ENCODE results near the gene TOLLIP.

The TOLLIP gene

DNA sequence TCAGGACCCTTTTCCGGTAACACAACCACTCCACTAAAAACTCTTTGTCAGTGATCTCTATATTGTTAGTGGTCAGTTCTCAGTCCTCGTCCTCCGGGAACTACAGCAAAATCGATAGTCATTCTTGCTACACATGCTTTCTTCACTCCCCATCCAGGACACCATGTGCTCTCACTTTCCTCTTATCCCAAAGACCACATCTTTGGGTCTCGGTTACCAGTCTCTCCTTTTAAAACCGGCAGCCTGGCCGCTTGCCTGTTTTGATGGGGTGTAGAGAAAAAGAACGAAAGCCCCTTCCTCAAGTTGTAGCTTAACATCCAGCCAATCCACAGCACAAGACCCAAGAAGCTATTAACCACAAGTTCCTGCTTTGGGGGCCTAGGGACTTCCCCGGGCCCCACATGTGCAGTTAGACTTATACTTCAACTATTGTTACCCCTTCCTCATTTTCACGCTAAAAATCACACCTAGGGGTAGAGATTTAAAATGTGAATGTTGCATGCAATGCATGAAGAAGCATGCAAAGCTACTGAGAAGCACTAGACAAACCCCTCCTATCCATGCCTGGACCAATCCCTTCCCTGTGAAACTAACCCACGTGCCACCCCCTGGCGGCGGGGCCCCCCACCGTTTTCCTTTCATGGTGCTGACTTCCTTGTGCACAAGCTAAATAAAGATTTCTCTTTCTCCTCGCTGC lies 1.5 kb upstream of the TOLLIP start:
- no peak for DNase-seq

GRCh38 chr11:1310318-1310687 lies 871 bp upstream of the TOLLIP start:
- DNase-seq = no peak

DNA sequence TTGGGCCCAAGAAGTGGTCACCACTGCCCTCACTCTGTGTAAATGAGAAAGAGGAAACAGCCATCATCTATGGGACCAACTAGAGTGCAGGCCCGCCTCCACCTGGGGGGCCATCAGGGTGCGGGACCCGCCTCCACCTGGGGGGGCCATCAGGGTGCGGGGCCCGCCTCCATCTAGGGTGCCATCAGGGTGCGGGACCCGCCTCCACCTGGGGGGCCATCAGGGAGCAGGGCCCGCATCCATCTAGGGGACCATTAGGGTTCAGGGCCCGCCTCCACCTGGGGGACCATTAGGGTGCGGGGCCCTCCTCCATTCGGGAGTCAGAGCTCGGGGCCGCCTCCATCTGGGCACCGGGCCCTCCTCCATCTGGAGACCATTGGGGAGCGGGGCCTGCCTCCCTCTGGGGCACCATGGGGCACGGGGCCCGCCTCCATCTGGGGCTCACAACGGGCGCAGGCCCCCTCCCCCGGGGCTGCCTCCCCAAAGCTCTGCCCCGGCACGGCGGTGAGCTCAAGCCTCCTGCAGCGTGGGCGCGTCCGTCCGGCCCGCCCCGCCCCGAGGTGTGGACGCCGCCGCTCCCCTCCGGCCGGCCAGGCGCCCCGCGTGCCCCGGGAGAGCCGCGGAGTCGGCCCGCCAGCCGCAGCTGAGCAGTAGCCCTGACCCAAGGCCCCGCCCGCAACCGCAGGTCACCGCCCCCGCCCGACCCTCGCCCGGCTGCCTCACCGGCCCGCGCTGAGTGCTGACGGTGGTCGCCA lies 512 bp downstream of the TOLLIP start:
- no peak for DNase-seq

DNA sequence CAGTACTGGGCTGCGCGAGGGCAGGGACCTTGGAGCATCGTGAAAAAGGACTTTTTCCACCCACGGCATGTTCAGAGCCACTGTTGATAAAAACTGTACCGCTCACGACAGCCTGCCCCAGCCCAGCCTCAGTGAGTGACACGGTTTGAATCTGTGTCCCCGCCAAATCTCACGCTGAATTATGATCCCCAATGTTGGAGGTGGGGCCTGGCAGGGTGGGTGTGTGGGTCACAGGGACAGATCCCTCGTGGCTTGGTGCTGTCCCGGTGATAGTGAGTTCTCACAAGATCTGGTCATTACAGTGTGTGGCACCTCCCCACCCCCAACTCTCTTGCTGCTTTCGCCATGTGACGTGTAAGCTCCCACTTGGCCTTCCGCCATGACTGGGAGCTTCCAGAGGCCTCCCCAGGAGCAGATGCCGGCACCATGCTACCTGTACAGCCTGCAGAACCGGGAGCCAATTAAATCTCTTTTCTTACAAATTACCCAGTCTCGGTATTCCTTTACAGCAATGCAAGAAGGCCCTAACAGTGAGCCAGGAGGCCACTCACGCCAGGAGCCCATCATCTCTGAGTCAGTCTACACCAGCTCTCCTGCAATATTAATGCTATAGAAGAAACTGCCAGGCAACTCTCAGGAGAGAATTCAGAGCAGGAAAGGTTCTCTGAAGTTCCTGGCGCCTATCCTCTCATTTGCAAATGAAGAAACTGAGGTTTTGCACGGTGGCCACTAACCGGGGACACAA lies 1.3 kb downstream of the TOLLIP start:
- DNase-seq = no peak

- no peak for DNase-seq
These were observed 2.1 kb downstream of the TOLLIP start for GRCh38 chr11:1307163-1307870.

DNA sequence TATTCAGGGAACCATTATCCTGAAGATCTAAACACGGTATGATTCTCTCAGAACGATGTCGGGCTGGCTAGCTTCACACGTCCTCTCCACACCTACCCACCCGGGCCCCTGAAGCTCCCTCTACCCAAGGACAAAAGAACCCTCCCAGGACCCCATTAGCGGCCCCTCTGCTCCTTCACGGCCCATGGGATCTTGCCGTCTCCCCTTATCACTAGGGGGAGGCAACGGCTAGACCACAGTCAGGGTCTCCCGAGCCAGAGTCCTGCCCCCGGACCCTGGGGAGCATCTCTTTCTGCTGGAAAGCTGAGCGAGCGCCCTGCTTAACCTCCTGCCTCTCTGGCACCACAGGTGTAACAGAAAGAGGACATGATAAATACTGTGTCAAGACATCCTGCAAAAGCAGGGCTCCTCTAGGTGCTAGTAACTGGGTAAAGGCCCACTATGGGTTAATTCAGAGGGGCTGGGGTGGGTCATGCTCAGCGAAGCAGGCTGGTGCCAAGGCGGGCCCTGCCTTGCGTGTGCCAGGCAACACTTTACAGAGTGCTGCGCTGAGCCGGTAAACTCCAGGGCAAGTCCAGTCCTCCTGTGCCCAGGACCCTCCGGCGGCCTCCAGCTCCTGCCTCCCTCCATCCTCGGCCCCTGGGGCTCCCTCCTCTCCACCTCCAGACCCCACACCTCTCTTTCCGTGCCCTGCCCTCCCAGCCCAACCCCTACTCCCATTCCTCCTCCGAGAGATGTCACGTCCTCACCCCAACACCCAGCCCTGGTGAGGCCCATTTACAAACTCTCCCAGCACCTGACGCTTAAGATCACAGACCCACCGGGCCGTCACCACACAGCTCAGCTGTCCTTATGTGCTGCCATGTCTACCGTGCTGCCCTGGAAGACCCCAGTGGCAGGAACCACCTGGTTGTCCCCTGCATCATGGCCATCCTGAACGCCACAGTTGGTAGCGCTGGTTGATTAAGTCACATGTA lies 3.0 kb downstream of the TOLLIP start:
- no peak for DNase-seq

DNA sequence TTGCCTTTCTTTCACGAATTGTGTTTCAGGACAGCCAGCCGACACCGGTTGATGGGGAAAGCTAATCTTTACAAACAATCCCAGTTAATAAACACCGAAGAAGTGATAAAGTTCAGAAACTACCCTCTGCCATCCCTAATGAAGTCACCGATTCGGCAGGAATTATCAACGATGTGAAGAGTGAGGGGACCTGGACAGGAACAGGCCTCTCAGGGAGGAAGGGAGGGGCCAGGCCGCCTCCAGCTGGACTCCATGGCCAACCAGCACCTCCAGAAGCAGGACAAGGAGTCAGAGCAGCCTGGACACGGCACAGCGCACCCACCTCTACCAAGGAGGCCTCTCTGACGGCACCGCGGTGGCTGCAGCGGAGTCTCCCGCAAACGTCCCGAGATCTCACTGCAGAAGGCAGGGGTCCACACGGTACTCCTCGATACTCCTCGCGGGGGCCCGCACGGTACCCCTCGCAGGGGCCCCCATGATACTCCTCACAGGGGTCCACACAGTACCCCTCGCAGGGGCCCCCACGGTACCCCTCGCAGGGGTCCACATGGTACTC lies 3.9 kb downstream of the TOLLIP start:
- DNase-seq = no peak

DNA sequence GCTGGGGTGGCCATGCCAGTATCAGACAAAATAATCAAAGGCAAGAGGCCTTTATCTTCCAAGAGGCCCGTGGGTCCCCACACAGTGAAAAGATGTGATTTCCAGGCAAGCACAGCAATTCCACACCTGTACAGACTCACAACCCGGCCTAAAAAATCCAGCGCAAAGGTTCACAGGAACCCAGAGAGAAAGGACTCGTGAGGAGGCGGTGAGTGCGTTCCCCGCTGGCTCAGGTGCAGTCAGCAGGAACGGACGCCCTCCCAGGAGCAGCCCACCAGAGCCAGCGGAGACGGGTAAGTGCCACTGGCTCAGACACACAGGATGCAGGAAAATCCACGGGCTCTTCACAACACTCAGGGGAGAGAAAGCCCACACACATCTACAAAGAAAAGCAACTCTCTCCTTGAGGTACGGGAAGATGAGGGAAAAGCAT lies 4.4 kb downstream of the TOLLIP start:
- DNase-seq = no peak

DNA sequence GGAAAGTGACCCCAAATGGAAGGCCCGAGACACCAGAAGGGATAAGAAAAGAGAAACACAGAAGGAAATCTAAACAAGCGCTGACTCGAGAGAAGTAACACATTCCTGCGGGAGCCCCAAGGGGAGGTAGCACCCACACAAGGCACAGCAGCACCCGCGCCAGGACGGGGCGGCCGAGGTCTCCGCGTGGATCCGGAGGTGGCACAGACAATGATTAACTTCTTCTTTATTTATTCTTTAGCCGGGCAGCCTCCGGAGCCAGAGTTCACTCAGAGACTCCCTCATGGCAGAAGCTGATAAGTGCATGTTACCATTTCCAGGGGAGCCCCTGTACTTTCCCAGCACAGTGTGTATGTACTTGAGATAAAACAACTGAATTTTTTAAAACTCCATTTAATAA lies 5.1 kb downstream of the TOLLIP start:
- no peak for DNase-seq

DNA sequence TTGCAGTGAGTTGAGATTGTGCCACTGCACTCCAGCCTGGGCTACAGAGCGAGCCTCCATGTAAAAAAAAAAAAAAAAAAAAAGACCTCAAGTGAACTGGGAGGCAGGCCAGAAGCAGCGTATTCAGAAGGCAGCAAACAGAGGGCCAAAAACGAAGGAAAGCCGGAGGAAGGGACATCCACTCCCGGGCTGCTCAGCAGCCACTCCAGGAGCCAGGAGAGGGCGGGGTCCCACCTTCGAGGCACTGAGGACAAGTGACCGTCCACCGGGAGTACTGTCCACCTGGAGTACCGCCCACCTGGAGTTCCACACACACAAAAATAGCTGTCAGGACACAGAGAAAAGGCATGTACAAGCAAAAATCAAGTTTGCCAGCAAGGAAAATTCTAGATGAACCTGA lies 5.5 kb downstream of the TOLLIP start:
- DNase-seq = no peak

- no peak for DNase-seq
These were observed 6.2 kb downstream of the TOLLIP start for GRCh38 chr11:1303126-1303821.

GRCh38 chr11:1302461-1303125 lies 6.8 kb downstream of the TOLLIP start:
- no peak for DNase-seq

- DNase-seq = no peak
These were observed 7.4 kb downstream of the TOLLIP start for GRCh38 chr11:1302041-1302460.

DNA sequence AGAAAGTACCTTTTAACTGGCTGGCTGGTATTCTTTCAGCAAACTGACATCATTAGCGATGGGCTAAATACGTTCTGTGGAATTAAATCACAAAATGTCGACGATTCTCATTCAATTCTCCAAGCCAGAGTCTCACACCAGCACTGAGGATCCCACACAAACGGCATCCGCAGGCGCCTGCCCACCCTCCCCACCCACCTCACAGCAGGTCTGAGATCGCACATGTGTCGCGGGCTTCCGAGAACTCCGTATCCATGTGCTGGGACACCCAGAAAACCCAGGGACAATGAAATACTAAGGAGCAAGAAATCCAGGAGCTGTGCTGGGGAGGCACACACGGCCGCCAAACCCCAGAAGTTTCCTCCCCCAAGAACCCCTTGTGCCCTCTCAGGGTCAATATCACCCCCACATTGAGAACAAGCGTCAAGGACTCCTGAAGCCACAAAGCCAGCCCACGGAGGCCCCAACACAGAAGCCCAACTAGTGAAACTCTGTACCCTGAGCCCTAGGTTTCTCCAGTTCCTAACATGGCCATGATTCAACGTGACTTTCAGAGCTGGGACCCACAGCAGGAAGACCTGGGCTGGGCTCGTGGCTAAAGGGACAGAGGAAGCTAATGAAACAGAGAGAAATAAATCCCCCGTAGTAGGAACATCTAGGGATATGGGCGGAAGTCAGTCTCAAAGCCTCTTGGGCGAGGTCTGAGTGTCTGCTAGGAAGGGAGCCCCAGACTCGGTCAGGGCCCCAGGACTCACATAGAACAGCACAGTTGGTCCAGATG lies 8.0 kb downstream of the TOLLIP start:
- DNase-seq = no peak

DNA sequence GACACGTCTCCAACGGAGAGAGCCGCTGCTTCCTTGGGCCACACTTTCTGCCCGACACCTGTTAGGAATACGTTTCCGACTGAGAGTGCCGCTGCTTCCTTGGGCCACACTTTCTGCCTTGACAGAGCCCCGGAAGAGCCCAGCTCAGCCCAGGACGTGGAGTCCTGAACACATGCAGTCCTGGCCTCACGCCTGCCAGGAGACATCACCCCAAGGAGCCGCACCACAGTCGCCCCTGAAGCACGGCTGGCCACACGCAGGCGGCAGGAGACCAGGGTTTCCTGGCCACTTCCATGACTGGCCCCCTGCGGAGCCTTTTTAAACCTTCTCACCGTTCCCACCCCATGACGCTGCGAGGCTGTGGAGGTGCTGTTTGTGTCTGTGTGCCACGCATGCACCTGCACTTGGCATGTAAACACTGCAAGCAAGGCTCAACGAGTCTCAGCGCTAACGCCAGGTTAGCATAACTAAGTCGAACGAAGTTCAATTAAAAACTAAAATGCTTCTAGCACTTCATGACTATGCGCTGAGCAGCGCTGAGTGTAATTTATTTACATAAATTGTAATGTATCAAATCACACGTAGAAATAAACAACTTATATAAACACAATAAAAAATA lies 8.8 kb downstream of the TOLLIP start:
- DNase-seq = no peak

- no peak for DNase-seq
These were observed 9.3 kb downstream of the TOLLIP start for GRCh38 chr11:1300121-1300520.

DNA sequence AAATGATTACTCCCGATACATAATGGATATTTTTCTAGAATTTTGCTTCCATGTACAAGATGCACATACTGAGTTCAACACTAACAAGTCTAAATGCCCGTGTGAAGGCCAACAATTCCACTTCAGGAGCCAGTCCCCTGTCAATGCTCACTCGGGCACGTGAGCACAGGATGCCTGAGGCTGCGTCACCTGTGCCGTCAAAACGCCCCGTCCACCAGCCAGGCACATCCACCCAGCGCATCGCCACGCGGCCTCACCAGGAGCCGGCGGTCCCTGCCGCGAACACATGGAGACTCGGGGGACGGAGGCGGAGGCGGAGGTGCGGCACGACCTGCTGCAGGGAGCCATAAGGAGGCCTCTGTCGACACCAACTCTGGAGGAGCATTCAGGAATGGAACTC lies 9.8 kb downstream of the TOLLIP start:
- DNase-seq = no peak

DNA sequence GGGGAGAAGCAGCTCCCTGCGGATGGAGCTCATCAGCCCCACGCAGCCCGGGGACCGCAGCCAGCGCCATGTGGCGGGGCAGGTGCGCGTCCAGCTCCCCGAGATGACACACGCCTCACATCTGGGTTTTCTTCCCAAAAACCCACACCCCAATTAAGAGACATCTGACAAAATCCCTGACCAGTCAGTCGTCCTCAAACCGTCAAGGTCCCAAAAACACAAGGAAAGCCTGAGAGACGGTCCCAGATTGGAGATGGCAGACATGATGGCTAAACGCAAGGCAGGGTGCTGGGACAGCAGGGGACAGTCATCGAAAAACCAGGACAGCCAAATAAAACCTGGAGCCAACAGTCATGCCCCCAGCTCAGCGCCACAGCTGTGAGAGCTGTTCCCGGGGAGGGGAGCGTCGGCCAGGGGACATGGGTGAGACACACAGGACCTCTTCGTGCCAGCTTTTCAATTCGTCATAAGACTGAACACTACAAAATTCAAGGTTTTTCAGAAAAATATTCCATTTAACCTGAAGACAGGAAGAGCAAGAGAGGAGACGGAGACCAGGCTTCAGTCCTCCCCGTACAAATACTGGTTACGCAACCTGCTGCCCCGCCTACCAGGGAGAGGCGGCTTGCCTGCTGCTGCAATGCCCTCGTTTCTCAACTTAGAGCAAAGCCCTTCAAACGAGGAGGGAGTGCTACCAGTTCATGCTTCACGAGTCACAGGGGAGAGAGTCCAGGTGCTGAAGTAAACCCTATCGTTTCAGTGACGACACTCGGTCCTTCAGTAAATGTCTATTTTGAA lies 10.5 kb downstream of the TOLLIP start:
- DNase-seq = peak; percentile 48

Data from NCI-H2107 (cell line).